HG03439 (cell line): Measurements from ENCODE around the gene LMNTD1.
"Not testable (repeated sequence)": the region's sequence is repeated elsewhere in the genome, so short reads cannot be mapped to it uniquely, and the experiment has no call there.

Experiments
- ATAC-seq: cut with Tn5 transposase; IDR thresholded peaks from one replicate; pipeline ENCODE4 v1.9.1; 2021; ENCODE audit warnings: mild to moderate bottlenecking, moderate library complexity; ENCODE audit not compliant: unreplicated experiment

Gene LMNTD1

GRCh38 chr12:25553098-25553497 is at the start of gene LMNTD1:
Gene LMNTD1 (minus strand): TSS chr12:25553283. CDS start chr12:25552959, 324 bp downstream.
- no peak for ATAC-seq

- ATAC-seq = no peak
Measured at GRCh38 chr12:25598956-25599355, 45.9 kb upstream of the LMNTD1 start.

- not testable (repeated sequence) for ATAC-seq
Measured at GRCh38 chr12:25595496-25595895, 42.4 kb upstream of the LMNTD1 start.

GRCh38 chr12:25594376-25594775 is 41.3 kb upstream of the LMNTD1 start:
- no peak for ATAC-seq

- no peak for ATAC-seq
Measured at GRCh38 chr12:25592725-25593495, 39.8 kb upstream of the LMNTD1 start.

GRCh38 chr12:25591144-25591543 is 38.1 kb upstream of the LMNTD1 start:
- ATAC-seq = no peak

GRCh38 chr12:25590011-25590721 is 37.1 kb upstream of the LMNTD1 start:
- no peak for ATAC-seq

- ATAC-seq = no peak
Measured at GRCh38 chr12:25587346-25587745, 34.3 kb upstream of the LMNTD1 start.

- ATAC-seq = no peak
Measured at GRCh38 chr12:25585662-25586061, 32.6 kb upstream of the LMNTD1 start.

GRCh38 chr12:25585021-25585523 is 32.0 kb upstream of the LMNTD1 start:
- ATAC-seq = no peak

- ATAC-seq = no peak
Measured at GRCh38 chr12:25584596-25584995, 31.5 kb upstream of the LMNTD1 start.

GRCh38 chr12:25583545-25583944 is 30.5 kb upstream of the LMNTD1 start:
- no peak for ATAC-seq

- no peak for ATAC-seq
Measured at GRCh38 chr12:25581067-25581466, 28.0 kb upstream of the LMNTD1 start.

GRCh38 chr12:25578411-25579143 is 25.5 kb upstream of the LMNTD1 start:
- ATAC-seq = no peak

- ATAC-seq = no peak
Measured at GRCh38 chr12:25574761-25575160, 21.7 kb upstream of the LMNTD1 start.

GRCh38 chr12:25573346-25573745 is 20.3 kb upstream of the LMNTD1 start:
- ATAC-seq = no peak

GRCh38 chr12:25570418-25570817 is 17.3 kb upstream of the LMNTD1 start:
- ATAC-seq = no peak

GRCh38 chr12:25566202-25566949 is 13.3 kb upstream of the LMNTD1 start:
- ATAC-seq = no peak

- no peak for ATAC-seq
Measured at GRCh38 chr12:25558586-25558985, 5.5 kb upstream of the LMNTD1 start.

GRCh38 chr12:25557830-25558436 is 4.8 kb upstream of the LMNTD1 start:
- ATAC-seq = no peak
